Activated naive CD4-positive, alpha-beta T cell treated with anti-CD3 and anti-CD28 coated beads, Interleukin-2, amount 50 U/mL, for 16 hours (primary cell): Measurements from ENCODE around the gene FADS3.

Source experiments
- DNase-seq: peaks from one replicate; pipeline ENCODE4 v3.0.0-alpha.2; 2020

FADS3 gene

DNA sequence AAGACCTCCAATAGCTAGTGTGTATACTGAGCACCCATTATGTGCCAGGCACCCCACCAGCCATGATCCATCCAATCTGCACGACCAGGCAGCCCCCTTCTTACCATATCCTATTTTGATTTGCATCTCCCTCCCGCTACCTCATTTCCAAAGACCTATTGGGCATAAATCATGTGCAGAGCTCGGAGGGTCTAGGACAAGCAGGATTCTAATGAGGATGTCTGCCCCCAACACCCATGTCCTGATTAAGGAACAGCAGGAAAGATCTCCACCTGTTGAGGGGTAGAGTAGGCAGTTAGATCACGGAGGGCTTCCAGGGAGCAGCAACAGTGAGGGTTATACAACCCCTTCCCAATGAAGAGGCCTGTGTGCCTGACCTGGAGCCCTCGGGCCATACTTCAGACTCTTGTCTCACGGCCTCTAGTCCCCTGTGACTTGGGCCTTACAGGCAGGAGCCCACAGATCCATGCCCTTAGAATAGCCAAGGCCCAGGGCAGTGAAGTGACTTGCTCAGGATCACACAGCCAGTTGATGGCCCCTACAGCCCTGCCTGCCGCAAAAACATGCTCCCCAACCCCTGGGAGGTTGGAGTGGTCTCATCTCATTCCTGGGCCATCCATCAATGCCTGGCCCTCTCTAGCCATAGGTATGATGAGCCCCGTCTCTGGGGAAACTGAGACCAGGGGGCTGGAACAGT, 22.5 kb upstream of the FADS3 start:
- no peak for DNase-seq

DNA sequence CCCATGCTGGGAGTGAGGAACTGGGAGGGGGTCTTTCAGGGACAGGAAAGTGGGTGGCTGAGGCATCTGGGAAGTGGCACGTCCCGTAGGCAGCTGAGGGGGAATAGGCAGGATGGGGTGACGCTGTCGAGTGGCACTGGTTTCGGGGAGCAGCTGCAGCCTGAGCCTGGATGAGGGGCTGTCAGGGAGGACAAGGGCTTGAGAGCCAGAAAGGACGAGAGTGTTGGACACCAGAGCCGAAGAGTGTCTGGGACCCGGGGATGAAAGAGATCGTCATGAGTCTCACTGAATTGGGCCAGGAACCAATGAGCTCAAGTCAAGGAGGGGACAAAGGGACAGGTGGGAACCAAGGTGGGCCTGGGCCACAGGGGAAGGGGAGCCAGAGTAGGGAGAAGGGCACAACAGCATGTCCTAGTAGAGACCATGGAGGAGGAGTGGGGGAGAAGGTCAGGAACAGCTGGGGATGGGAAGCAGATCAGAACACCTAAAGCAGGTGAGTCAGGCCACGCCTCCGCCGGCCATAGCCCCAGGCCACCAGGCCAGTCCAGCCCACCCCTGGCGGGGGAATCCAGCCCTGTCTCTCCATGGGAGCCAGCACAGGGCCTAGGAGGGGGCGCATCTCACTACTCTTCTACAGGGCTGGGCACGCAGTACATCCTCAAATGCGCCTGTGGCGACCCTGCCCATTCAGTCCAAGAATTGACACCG, 21.8 kb upstream of the FADS3 start:
- no peak for DNase-seq

DNA sequence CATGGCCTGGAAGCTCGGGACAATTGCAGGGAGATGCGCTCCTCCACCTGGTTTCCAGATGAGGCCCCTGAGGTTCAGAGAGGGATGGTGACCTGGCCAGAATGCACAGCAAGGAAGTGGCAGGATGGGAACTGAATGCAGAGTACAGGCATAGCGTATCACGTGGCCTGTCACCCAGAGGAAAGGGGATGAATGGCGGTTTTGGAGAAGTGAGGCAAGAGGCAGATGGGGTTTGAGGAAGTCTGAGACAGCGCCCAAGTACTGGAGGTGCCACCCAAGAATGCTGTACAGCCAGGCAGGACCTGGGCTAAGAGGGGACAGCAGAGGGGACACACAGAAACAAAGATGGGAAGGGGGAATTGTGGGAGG, 21.2 kb upstream of the FADS3 start:
- DNase-seq, result no peak

DNA sequence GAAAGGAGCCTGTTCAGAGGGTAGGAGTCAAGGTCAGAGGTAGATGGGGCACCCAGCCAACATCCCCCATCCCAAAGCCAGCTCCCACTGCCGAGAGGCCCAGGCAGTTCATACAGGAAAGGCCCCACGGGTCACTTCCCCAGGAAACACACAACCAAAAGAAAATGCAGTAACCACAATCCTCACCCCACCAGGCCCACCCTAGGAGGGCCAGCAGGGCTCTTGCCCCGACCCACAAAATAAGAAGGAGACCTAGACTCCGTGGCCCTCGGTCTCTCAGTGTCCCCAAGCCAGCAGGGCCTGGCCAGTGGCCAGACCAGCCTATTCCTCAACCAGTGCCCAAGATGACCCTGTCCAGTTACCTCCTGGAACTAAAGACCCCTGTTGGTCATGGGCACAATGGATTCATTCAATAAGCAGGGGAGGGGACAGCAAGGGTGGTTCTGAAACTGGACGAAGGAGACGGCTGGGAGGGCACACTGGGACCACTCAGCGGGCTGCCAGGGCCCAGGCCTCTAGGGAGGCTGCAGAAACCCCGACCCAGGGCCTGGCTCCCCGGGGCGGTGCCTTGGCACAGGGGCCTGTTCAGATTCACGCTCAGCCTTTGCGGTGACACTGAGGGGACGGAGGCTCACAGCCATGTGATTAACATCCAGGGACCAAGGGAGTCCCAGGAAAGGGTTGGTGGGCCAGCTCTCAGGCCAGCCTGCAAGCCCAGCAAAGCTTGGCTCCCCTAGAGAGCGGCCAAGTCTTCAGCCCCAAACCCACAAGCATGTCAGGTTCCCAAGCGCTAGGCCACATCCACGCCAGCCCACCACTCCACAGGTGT, 20.6 kb upstream of the FADS3 start:
- no peak for DNase-seq

- DNase-seq, result no peak
These were observed 19.9 kb upstream of the FADS3 start for GRCh38 chr11:61911128-61911700.

GRCh38 chr11:61910187-61911127, 19.1 kb upstream of the FADS3 start:
- DNase-seq, result no peak

- DNase-seq, result no peak
These were observed 17.5 kb upstream of the FADS3 start for GRCh38 chr11:61908730-61909316.

- DNase-seq, result no peak
These were observed 16.8 kb upstream of the FADS3 start for GRCh38 chr11:61907871-61908729.

DNA sequence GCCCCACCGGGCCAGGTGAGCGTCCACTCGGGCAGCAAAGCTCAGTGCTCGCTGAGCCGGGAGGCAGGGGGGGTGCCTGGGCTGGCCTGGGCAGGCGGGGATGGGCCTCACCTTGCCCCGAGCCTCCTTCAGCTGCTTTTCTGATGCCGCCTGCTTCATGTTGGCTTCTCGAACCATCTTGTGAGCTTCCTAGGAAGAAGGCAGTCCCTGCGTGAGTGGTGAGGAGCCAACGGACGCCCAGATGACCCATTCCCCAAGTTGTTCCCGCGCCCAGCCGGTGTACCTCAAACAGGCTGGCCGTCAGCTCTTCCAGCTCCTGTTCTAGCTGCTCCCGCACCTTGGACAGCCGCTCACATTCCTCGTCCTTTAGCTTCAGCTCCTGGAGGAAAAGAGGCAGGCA, 15.9 kb upstream of the FADS3 start:
- no peak for DNase-seq

DNA sequence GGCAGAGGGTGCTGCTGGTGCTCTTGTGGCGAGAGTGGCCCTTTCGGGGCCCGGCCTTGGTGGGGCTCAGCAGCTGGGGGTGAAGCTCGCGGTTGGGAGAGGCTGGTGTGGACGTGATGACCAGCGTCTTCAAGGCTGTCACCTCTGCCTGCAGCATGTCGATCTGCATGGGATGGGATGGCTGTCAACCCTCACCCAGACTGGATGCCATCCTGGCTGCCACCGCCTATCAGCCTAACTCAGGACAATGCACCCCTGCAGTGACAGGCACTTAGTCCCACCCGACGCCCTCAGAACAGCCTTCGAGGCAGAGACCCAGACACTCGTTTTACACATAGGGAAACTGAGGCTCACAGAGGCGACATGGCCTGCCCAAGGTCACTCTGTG, 15.2 kb upstream of the FADS3 start:
- no peak for DNase-seq

DNA sequence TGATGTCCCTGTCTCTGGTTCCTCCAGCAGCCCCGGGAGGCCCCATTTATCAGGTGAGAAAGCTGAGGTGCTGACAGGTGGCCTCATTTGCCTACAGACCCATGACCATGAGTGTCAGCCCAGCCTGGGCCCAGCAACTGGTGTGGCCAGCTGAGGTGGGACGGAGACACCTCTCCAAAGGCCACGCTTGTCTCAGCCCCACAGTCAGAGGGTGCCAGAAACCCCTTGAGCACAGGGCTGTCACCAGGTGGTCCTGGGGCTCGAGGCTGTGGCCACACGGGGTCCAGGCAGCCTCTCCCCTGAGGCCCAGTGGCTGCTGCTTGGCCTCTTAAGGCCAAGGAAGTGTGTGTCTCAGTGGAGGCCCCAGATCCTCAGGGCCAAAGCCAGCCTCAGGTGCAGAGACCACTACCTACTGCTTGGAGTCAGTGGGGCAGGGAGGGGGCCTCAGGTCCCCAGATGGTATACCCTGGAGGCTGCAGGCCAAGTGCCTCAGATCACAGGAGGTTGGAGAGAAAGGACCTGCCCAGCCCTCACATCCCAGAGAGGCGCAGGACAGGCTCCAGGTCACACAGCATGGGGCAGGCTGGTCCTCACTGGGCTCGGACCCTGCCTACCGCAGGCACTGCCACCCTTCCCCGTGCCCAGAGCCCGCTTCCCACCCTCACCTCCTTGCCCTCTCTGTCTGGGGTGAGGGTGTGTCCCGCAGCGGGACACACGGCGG, 14.6 kb upstream of the FADS3 start:
- no peak for DNase-seq

DNA sequence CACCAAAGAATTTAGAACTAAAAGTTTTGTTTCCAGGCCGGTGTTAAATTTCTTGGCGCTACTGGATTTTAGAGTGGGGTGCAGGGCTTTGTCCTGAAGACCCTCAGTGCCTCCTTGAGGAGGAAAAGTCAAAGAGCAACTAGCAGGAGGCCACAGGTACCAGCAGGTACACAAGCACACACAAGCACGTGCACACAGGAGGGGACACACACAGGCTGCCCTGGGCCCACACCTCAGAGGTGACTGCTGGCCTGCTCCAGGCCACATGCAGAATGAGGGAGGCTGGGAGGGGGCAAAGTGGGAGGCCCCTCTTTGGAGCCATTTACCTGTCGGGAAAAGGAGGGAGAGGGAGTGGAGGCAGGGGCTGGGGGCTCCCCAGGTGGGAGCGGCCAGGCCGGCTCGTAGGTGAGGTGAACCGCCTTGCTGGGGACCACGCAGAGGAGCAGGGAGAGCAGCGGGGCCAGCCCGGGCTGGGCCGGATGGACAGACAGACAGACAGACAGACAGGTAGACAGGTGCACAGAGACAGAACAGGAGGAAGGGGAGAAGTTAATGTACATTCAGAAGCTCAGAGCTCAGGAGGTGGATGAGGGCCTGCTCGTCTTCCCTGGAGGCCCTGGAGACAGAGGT, 13.8 kb upstream of the FADS3 start:
- DNase-seq, result no peak

DNA sequence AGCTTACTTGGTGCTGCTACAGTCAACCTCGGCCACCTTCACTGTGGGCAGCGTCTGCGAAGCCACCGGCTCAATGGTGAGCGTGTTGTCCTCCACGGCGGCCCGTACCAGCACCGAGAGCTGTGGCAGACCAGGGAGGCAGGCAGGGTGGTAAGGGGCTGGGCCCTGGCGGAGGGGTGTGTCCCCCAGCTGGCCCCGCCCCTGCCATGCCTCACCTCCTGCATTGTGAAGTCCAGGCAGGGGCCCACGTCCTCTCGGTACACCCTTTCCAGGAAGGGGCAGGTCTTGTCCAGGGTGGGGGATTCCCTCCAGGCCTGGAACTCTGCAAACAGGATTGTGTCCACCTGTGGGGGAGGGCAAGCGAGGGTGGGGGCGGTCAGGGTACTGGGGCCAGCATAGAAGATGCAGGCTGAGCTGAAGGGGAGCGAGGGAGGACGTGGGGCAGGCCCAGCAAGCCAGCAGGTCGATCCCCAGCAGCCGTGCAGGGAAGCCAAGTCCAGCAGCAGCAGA, 13.2 kb upstream of the FADS3 start:
- DNase-seq, result no peak

- DNase-seq, result no peak
These were observed 12.5 kb upstream of the FADS3 start for GRCh38 chr11:61903845-61904244.

DNA sequence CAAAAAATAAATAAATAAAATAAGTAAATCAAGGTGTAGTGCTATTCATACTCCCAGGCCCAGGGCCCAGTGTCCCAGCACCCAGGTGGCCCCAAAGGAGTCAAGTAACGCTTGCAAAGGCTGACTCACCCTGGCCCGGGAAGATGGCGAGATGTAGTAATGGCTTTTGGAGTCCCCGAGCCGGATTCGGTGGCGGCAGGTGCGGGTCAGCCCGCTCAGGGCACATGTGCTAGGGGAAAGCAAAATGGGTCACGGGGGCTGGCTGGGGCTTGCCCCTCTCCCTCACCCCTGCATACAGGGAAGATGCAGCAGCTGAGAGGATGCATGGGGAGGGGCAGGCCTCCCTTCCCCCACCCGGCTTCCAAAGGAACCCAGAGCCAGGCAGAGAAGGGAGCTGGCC, 11.0 kb upstream of the FADS3 start:
- no peak for DNase-seq

- no peak for DNase-seq
These were observed 10.1 kb upstream of the FADS3 start for GRCh38 chr11:61901397-61901796.

DNA sequence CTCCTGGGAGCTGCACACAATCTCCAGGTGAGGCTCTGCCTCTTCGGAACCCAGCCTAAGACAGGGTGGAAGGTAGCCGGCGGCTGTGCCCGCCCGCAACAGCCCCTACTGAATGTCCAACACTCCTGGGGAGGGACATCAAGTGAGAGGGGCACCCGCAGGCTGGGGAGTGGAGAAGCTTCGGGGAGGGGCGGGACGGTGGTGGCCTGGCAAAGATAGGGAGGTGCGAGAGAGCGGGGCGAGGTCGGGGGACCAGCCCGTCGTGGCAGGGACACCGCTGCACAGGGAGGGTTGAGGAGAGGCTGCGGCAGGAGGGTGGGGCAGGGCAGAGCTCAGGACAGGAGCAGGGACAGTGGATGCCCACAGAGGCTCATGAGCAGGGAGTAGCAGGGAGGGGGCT, 8.9 kb upstream of the FADS3 start:
- no peak for DNase-seq

GRCh38 chr11:61899146-61899841, 7.9 kb upstream of the FADS3 start:
- DNase-seq, result peak; percentile 91

- DNase-seq, result no peak
These were observed 6.9 kb upstream of the FADS3 start for GRCh38 chr11:61898247-61898582.
